NCI-H526 (cell line): ENCODE data around the gene CRELD2.

ENCODE experiments used
- DNase-seq, 2 experiments: peaks; one replicate each; lab custom pipeline; 2025; lab: John Stamatoyannopoulos, UW

CRELD2 gene

GRCh38 chr22:49956914-49957825, 38.7 kb downstream of the CRELD2 start:
- DNase-seq = no peak

GRCh38 chr22:49957826-49958365, 39.5 kb downstream of the CRELD2 start:
- DNase-seq = no peak

- no peak for DNase-seq
Observed at GRCh38 chr22:49958366-49958921, 40.0 kb downstream of the CRELD2 start.

- no peak for DNase-seq
Observed at GRCh38 chr22:49958931-49959781, 40.7 kb downstream of the CRELD2 start.

- no peak for DNase-seq
Observed at GRCh38 chr22:49959782-49960158, 41.3 kb downstream of the CRELD2 start.

GRCh38 chr22:49960159-49961004, 41.9 kb downstream of the CRELD2 start, which contains the start of gene PIM3:
Gene PIM3 (plus strand): TSS chr22:49960772. CDS start chr22:49960948, 176 bp downstream.
- peak; percentile 78 to 94 for DNase-seq

- peak in 1 of 2 experiments; percentile 39 for DNase-seq
Observed at GRCh38 chr22:49961005-49961600, 42.7 kb downstream of the CRELD2 start.

- peak in 1 of 2 experiments; percentile 39 for DNase-seq
Observed at GRCh38 chr22:49961601-49962011, 43.2 kb downstream of the CRELD2 start.

GRCh38 chr22:49962012-49962750, 43.7 kb downstream of the CRELD2 start:
- DNase-seq = peak in 1 of 2 experiments; percentile 57

- no peak for DNase-seq
Observed at GRCh38 chr22:49962751-49963646, 44.6 kb downstream of the CRELD2 start.

GRCh38 chr22:49963647-49964026, 45.2 kb downstream of the CRELD2 start:
- DNase-seq = no peak

- no peak for DNase-seq
Observed at GRCh38 chr22:49964136-49965090, 46.0 kb downstream of the CRELD2 start.

- DNase-seq = no peak
Observed at GRCh38 chr22:49965091-49966040, 46.9 kb downstream of the CRELD2 start.

- no peak for DNase-seq
Observed at GRCh38 chr22:49966041-49966773, 47.8 kb downstream of the CRELD2 start.

GRCh38 chr22:49966774-49967705, 48.6 kb downstream of the CRELD2 start:
- no peak for DNase-seq
